Keratinocyte (primary cell): ENCODE measurements around the gene ZNF862. TPM values are rescaled to one million over a fixed set of nuclear protein-coding genes. Genes with fewer than 3 reads are reported as not detected.

Experiments
- DNase-seq: peaks from one replicate; pipeline ENCODE4 v3.0.0-alpha.2; 2011; ENCODE audit warnings: low read depth, missing footprints, low spot score
- FAIRE-seq: peaks from 2 replicates; lab custom pipeline; 2011; peaks lifted over from hg19 to GRCh38; lab: Jason Lieb, UNC
- H2AFZ ChIP-seq: 2 replicates; pipeline ENCODE4 v1.6.0; 2012; ENCODE audit warnings: low read length, control low read depth, inconsistent platforms; ENCODE audit not compliant: control insufficient read depth
- H3K27ac ChIP-seq: 2 replicates; pipeline ENCODE4 v1.5.1; 2011; ENCODE audit warnings: low read length; ENCODE audit not compliant: control insufficient read depth, insufficient read depth
- H3K27me3 ChIP-seq: 3 replicates; pipeline ENCODE4 v1.6.0; 2011; ENCODE audit warnings: low read length; ENCODE audit not compliant: control insufficient read depth, insufficient read depth; ENCODE audit errors: extremely low read depth
- H3K36me3 ChIP-seq, 2 experiments: 2 replicates in 1 of 2; 3 replicates in 1 of 2; pipeline ENCODE4 v1.5.1; 2011; ENCODE audit warnings: low read length in 2 of 2, mild to moderate bottlenecking in 1 of 2; ENCODE audit not compliant: control insufficient read depth in 2 of 2, insufficient read depth in 2 of 2; ENCODE audit errors: extremely low read depth in 1 of 2
- H3K4me1 ChIP-seq: 3 replicates; pipeline ENCODE4 v1.5.1; 2011; ENCODE audit warnings: low read length; ENCODE audit not compliant: control insufficient read depth, insufficient read depth; ENCODE audit errors: extremely low read depth
- H3K4me2 ChIP-seq: 3 replicates; pipeline ENCODE4 v1.6.0; 2011; ENCODE audit warnings: low read depth, low read length; ENCODE audit not compliant: control insufficient read depth, insufficient read depth; ENCODE audit errors: extremely low read depth
- H3K4me3 ChIP-seq, 3 experiments: fragments of 200-600 bp in 1 of 3; sonication (generic) in 1 of 3; 2 replicates in 2 of 3; 3 replicates in 1 of 3; pipeline ENCODE4 v1.5.1; 2011 to 2016; ENCODE audit warnings: low read length in 3 of 3, mild to moderate bottlenecking in 3 of 3, control low read depth in 2 of 3, inconsistent platforms in 1 of 3, low read depth in 1 of 3, mixed read lengths in 1 of 3, mixed run types in 1 of 3, moderate library complexity in 1 of 3; ENCODE audit not compliant: control insufficient read depth in 2 of 3, insufficient read depth in 2 of 3; ENCODE audit errors: extremely low read depth in 1 of 3
- H3K79me2 ChIP-seq: 2 replicates; pipeline ENCODE4 v1.6.0; 2012; ENCODE audit warnings: low read length; ENCODE audit not compliant: control insufficient read depth, insufficient read depth
- H3K9ac ChIP-seq: 3 replicates; pipeline ENCODE4 v1.6.0; 2011; ENCODE audit warnings: low read length; ENCODE audit not compliant: control insufficient read depth, insufficient read depth; ENCODE audit errors: extremely low read depth
- H3K9me1 ChIP-seq: 3 replicates; pipeline ENCODE4 v1.6.0; 2011; ENCODE audit warnings: low read length; ENCODE audit not compliant: control insufficient read depth, insufficient read depth; ENCODE audit errors: extremely low read depth
- H3K9me3 ChIP-seq: 2 replicates; pipeline ENCODE4 v1.5.1; 2012; ENCODE audit warnings: low read depth, low read length; ENCODE audit not compliant: control insufficient read depth
- H4K20me1 ChIP-seq: 3 replicates; pipeline ENCODE4 v1.6.0; 2011; ENCODE audit warnings: low read length; ENCODE audit not compliant: control insufficient read depth, insufficient read depth; ENCODE audit errors: extremely low read depth
- EZH2 ChIP-seq: IDR thresholded peaks from one replicate; pipeline ENCODE4 v1.6.1; 2012; ENCODE audit warnings: inconsistent platforms, mild to moderate bottlenecking, low read length, moderate library complexity
- dilution Hi-C: fragments of 300-500 bp; cut with MboI; formaldehyde crosslinking; loops from one replicate; pipeline ENCODE4 v1.7.0; 2020; ENCODE audit warnings: low sequenced_read_pairs; ENCODE audit not compliant: extremely low pct_ligation_motif_present
- polyA plus RNA-seq, 5 experiments: library from polyadenylated mRNA; depleted of rRNA in 3 of 5; stranded (reverse) in 3 of 5; stranded (forward) in 1 of 5; unstranded in 1 of 5; fragments of >200 nt; gene quantifications; 1 replicate in 1 of 5; 2 replicates in 3 of 5; 3 replicates in 1 of 5; pipeline versions ENCODE4 v1.2.1 to v1.2.3, GENCODE V29; 2011 to 2012; ENCODE audit warnings: missing spikeins in 2 of 5, low read depth in 1 of 5, low replicate concordance in 1 of 5
- TF ChIP-seq, protein P1 (sequence below), 3 experiments: IDR thresholded peaks in 1 of 3; conservative IDR thresholded peaks in 1 of 3; optimal IDR thresholded peaks in 1 of 3; 2 replicates in 2 of 3; 3 replicates in 1 of 3; pipeline versions ENCODE3 to v1.5.1; 2011; ENCODE audit warnings: low read length in 3 of 3, mild to moderate bottlenecking in 3 of 3, moderate library complexity in 2 of 3, control low read depth in 1 of 3, inconsistent platforms in 1 of 3; ENCODE audit not compliant: insufficient read depth in 2 of 3; ENCODE audit errors: extremely low read depth in 1 of 3

The ZNF862 gene
- polyA plus RNA-seq, 1 donor (not counting 4 experiments of a cell fraction or from before 2014, with no cell fraction given), result 10.1 TPM

DNA sequence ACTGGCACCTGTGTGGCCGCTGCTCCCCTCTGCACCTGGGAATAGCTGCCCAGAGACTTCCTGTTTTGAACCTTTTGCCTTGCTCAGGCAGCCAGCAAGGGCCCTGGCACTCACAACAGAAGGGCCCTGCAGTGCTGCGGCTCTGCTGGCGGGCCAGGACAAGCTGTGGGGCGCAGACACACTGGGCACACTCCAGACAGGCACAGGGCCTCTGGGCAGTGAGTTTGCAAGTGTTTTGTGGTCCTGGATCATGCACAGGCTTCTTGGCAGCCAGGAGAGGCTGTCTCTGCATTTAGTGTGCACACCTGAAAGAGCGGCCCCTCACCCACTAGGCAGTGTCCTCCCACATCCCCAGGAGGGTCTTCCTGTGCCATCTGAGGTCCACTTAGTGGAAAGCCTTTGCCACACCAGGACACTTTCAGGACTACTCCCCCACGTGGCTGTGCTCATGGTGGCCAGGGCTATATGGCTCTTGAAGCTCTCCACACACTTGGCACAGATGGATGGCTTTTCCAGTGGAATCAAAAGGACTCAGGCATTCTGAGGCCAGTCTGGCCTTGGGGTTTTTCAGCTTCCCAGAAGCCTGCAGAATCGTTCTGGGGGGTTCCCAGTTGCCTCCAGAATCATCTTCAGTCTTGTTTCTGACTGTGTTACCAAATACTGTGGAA, 30.6 kb downstream of the ZNF862 start:
- H3K4me2 ChIP-seq, result no peak overlapping the region
- H3K27me3 ChIP-seq, result no peaks in the 10 kb centered on the region
- DNase-seq (no peak), FAIRE-seq (no peak)
- dilution Hi-C loops, result no loop called here
- H3K9me1 ChIP-seq, result no peaks in the 10 kb centered on the region
- peaks cover 12% of the 10 kb centered on the region for H3K4me1 ChIP-seq
- no peak overlapping the region for H3K4me3 ChIP-seq
- H3K79me2 ChIP-seq, result no peaks in the 10 kb centered on the region
- H2AFZ ChIP-seq, result no peak overlapping the region
- no peaks in the 10 kb centered on the region for H3K36me3 ChIP-seq
- H3K9me3 ChIP-seq, result no peaks in the 10 kb centered on the region
- no peak overlapping the region for H3K9ac ChIP-seq
- TF ChIP-seq, protein P1, sequence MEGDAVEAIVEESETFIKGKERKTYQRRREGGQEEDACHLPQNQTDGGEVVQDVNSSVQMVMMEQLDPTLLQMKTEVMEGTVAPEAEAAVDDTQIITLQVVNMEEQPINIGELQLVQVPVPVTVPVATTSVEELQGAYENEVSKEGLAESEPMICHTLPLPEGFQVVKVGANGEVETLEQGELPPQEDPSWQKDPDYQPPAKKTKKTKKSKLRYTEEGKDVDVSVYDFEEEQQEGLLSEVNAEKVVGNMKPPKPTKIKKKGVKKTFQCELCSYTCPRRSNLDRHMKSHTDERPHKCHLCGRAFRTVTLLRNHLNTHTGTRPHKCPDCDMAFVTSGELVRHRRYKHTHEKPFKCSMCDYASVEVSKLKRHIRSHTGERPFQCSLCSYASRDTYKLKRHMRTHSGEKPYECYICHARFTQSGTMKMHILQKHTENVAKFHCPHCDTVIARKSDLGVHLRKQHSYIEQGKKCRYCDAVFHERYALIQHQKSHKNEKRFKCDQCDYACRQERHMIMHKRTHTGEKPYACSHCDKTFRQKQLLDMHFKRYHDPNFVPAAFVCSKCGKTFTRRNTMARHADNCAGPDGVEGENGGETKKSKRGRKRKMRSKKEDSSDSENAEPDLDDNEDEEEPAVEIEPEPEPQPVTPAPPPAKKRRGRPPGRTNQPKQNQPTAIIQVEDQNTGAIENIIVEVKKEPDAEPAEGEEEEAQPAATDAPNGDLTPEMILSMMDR (optimal IDR thresholded peaks at IDR 0.05 in 1 of 3, IDR thresholded peaks at IDR 0.05 in 1 of 3, conservative IDR thresholded peaks at IDR 0.05 in 1 of 3; ENCODE audit: extremely low read depth in 1 of 3, insufficient read depth in 2 of 3, low read length in 3 of 3), result no peak
- no peak for TF ChIP-seq EZH2
- H3K27ac ChIP-seq, result no peak overlapping the region
- no peaks in the 10 kb centered on the region for H4K20me1 ChIP-seq

GRCh38 chr7:149869291-149869650, 31.1 kb downstream of the ZNF862 start:
- TF ChIP-seq EZH2, result no peak
- TF ChIP-seq, protein P1 (optimal IDR thresholded peaks at IDR 0.05 in 1 of 3, IDR thresholded peaks at IDR 0.05 in 1 of 3, conservative IDR thresholded peaks at IDR 0.05 in 1 of 3; ENCODE audit: extremely low read depth in 1 of 3, insufficient read depth in 2 of 3, low read length in 3 of 3), result no peak
- DNase-seq (no peak), FAIRE-seq (no peak)
- Histone ChIP-seq H3K79me2 (no peaks in the 10 kb centered on the region), H3K4me3 (no peak overlapping the region), H3K36me3 (no peaks in the 10 kb centered on the region), H2AFZ (no peak overlapping the region), H3K9me1 (no peaks in the 10 kb centered on the region), H4K20me1 (no peaks in the 10 kb centered on the region), H3K27me3 (no peaks in the 10 kb centered on the region), H3K9me3 (no peaks in the 10 kb centered on the region), H3K27ac (no peak overlapping the region), H3K9ac (no peak overlapping the region), H3K4me2 (no peak overlapping the region), H3K4me1 (peaks cover 15% of the 10 kb centered on the region)
- dilution Hi-C loops, result no loop called here
